ENCODE results near the gene CD58.

- TF ChIP-seq CTCF (IDR thresholded peaks at IDR 0.05; ENCODE audit: low read depth, low read length, missing input control) (no peak), EGR1 (IDR thresholded peaks at IDR 0.05; ENCODE audit: low read depth in 2 of 2) (no peak)
Observed at GRCh38 chr1:116587501-116588227, 16.8 kb upstream of the CD58 start.
